T-helper 1 cell treated with Interleukin-12 subunit alpha and Interleukin-12 subunit beta and Interleukin-4 antibody, amounts not matched to agents 30 μg/mL and 1 μg/mL, for 36 hours (primary cell): ENCODE data around the gene RASGRF1.

Source experiments
- H3K27ac Mint-ChIP-seq: one replicate; pipeline ENCODE4 v1.8.0; 2021; ENCODE audit warnings: mild to moderate bottlenecking, mixed read lengths
- H3K27me3 Mint-ChIP-seq: one replicate; pipeline ENCODE4 v1.8.0; 2021; ENCODE audit warnings: low read depth, mixed read lengths
- H3K36me3 Mint-ChIP-seq: one replicate; pipeline ENCODE4 v1.8.0; 2021; ENCODE audit warnings: low read depth, mixed read lengths
- H3K4me1 Mint-ChIP-seq: one replicate; pipeline ENCODE4 v1.8.0; 2021; ENCODE audit warnings: low read depth, mixed read lengths
- H3K4me3 Mint-ChIP-seq: one replicate; pipeline ENCODE4 v1.8.0; 2021; ENCODE audit warnings: mild to moderate bottlenecking, moderate library complexity, mixed read lengths
- H3K9me3 Mint-ChIP-seq: one replicate; pipeline ENCODE4 v1.8.0; 2021; ENCODE audit warnings: mixed read lengths

RASGRF1 gene

DNA sequence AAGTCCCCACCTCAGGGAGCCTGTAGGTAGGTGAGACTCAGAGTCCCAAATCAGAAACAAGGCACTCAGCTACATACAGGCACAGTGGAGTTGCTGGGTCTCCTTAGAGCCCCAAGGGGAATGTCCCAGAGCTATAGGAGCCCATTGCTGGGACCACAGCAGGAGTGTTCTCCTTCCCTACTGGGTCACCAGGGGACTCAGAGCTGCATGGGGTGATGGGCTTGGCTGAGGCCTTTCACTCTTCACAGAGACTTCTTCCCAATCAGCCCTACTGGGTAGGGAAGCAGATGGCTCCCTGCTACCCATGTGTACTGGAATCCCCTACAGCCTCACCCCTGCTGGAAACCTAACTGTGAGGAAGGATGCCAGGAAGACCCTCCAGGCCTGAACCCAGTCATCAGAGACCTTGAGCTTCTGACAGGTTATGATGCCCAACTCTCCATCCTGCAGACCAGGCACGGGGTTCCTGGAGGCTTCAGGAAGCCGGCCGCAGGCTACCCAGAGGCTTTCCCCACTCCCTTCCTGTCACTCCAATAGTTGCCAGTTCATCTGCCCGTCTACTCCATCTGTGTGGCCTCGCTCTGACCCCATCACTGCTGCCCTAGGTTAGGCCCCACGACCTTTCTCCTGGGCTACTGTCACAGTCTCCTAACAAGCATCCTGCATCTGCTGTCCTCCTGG lies 24.0 kb downstream of the RASGRF1 start:
- H3K27me3 Mint-ChIP-seq, result no peaks in the 10 kb centered on the region
- H3K4me1 Mint-ChIP-seq, result no peaks in the 10 kb centered on the region
- no peak overlapping the region for H3K27ac Mint-ChIP-seq
- H3K4me3 Mint-ChIP-seq, result no peak overlapping the region
- no peaks in the 10 kb centered on the region for H3K9me3 Mint-ChIP-seq
- H3K36me3 Mint-ChIP-seq, result no peaks in the 10 kb centered on the region

DNA sequence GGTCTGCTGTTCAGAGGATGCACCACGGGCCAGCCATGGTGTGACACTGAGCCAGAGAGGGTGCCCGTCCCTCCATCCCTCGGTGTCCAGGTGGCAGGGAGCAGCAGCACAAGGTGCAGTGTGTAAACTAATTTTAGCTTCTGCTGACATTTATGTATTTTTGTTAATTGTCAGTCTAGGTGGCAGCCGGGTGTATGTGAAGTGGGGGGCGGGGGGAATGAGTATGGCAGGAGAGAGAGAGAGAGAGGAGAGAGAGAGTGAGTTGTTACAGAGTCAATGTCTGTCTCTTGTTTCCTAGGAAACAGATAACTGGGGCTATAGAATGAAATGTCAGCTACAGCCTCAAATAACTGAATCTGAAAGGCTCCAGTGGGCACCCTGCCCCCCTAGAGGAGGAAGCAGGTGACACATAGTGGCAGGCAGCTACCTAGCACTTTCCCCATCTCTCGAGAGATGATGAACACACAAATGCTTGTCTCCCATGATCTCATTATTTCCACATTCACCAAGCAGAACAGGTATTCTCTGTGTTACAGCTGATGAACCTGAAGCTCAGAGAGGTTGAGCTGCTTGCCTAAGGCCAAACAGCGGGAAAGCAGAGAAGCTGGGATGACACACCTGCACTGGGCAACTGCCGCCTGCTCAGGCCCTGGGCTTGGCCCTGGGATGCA lies 24.7 kb downstream of the RASGRF1 start:
- H3K36me3 Mint-ChIP-seq, result no peaks in the 10 kb centered on the region
- no peak overlapping the region for H3K27ac Mint-ChIP-seq
- no peaks in the 10 kb centered on the region for H3K27me3 Mint-ChIP-seq
- H3K4me1 Mint-ChIP-seq, result no peaks in the 10 kb centered on the region
- no peaks in the 10 kb centered on the region for H3K9me3 Mint-ChIP-seq
- no peak overlapping the region for H3K4me3 Mint-ChIP-seq

DNA sequence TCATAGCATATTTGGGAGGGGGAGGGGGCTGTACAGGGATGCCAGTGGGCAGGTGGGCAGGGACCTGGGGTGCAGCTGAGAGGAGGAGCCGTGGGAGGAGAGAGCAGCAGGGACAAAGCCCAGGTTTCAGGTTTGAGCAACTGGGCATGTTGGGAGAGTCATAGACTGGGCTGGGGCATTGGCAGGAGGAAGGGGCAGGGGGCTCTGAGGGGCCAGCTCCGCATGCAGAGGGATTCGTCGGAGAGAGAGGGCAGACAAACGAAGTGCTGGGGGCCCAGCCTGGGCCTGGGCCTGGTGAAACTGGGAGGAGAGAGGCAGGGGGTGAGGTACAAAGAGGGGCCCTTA lies 25.2 kb downstream of the RASGRF1 start:
- Mint-ChIP-seq H3K4me3 (no peak overlapping the region), H3K9me3 (no peaks in the 10 kb centered on the region), H3K27ac (no peak overlapping the region), H3K4me1 (no peaks in the 10 kb centered on the region), H3K27me3 (no peaks in the 10 kb centered on the region), H3K36me3 (no peaks in the 10 kb centered on the region)

DNA sequence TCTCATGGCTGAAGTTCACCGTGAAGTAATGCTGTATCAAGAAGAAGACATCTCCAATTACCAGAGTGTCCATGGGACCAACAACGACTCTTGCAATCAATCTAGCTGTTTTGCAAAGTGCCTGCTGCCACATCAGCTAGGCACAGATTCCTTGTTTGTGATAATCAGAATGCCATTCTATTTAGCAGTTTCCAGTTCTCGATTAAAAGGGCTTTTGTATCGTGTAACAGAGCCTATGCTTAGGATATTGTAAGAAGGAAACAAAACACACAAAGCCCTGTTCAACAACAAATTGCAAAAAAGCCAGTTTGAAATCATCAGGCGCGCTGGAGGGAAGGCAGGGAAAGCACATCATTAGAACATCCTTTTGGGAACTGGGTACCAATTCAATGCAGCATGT lies 26.1 kb downstream of the RASGRF1 start:
- Mint-ChIP-seq H3K27ac (no peak overlapping the region), H3K4me3 (no peak overlapping the region), H3K27me3 (no peaks in the 10 kb centered on the region), H3K4me1 (no peaks in the 10 kb centered on the region), H3K36me3 (no peaks in the 10 kb centered on the region), H3K9me3 (no peaks in the 10 kb centered on the region)

DNA sequence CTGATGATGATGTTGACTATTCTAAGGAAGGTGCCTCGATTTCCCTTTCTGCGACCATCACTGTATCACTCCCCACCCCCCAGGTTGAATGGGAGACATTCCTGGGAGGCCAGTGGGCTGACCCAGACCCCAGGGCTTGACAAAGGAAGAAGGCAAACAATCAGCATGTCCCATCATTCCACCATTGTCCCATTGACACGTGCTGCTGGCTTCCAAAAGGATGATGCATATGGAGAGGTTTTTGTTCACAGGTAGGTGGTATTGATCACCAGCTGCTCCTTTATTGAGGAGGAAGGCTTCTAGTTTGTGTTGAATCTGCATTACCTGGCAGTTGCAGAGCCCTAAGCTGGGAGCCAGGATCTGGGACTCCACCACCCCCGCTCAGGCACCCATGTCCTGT lies 30.4 kb downstream of the RASGRF1 start:
- peaks cover 7% of the 10 kb centered on the region for H3K27me3 Mint-ChIP-seq
- no peak overlapping the region for H3K27ac Mint-ChIP-seq
- H3K4me1 Mint-ChIP-seq, result no peaks in the 10 kb centered on the region
- H3K9me3 Mint-ChIP-seq, result no peaks in the 10 kb centered on the region
- H3K4me3 Mint-ChIP-seq, result no peak overlapping the region
- no peaks in the 10 kb centered on the region for H3K36me3 Mint-ChIP-seq

DNA sequence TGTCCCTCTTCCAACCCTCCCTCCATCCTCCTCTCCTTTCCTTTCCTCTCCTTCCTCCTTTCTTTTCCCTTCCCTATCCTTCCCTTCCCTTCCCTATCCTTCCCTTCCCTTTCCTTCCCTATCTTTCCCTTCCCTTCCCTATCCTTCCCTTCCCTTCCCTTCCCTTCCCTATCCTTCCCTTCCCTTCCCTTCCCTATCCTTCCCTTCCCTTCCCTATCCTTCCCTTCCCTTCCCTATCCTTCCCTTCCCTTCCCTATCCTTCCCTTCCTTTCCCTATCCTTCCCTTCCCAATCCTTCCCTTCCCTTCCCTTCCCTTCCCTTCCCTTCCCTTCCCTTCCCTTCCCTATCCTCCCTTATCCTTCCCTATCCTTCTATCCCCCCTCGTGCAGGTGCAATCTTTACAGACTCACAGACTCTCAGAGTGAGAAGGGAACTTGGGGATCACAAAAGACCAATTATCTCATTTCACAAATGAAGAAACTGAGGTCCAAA lies 31.5 kb downstream of the RASGRF1 start:
- no peak overlapping the region for H3K4me3 Mint-ChIP-seq
- no peak overlapping the region for H3K27ac Mint-ChIP-seq
- no peaks in the 10 kb centered on the region for H3K9me3 Mint-ChIP-seq
- peaks cover 7% of the 10 kb centered on the region for H3K27me3 Mint-ChIP-seq
- H3K36me3 Mint-ChIP-seq, result no peaks in the 10 kb centered on the region
- no peaks in the 10 kb centered on the region for H3K4me1 Mint-ChIP-seq

DNA sequence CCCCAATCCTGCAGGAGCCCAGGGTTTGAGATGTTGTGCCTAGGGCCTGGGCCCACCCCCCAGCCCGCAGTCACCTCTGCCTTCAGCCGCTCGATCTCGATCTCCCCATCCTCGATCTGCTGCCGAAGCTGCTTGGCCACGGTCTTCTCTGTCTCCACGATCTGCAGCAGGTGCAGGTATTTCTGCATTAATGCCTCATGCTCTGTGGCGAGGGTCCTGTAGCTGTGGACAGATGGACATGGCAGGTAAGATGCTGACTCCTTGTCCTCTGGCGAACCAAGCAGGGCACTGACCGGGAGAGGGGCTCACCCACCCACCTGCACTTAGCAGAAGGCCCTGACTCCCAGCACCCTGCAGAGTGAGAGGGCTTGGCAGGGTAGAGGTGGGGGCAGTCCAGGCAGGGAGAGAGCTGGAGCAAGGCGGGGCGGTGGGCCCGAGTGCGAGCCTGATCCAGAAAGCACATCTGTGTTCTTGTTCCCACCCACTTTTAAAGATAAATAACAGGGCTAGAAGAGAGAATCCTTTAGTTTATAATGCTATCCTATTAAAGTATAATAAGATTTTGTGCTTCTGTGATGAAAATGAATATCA lies 32.2 kb downstream of the RASGRF1 start:
- no peaks in the 10 kb centered on the region for H3K36me3 Mint-ChIP-seq
- H3K9me3 Mint-ChIP-seq, result no peaks in the 10 kb centered on the region
- no peak overlapping the region for H3K27ac Mint-ChIP-seq
- peaks cover 7% of the 10 kb centered on the region for H3K27me3 Mint-ChIP-seq
- H3K4me1 Mint-ChIP-seq, result no peaks in the 10 kb centered on the region
- no peak overlapping the region for H3K4me3 Mint-ChIP-seq

DNA sequence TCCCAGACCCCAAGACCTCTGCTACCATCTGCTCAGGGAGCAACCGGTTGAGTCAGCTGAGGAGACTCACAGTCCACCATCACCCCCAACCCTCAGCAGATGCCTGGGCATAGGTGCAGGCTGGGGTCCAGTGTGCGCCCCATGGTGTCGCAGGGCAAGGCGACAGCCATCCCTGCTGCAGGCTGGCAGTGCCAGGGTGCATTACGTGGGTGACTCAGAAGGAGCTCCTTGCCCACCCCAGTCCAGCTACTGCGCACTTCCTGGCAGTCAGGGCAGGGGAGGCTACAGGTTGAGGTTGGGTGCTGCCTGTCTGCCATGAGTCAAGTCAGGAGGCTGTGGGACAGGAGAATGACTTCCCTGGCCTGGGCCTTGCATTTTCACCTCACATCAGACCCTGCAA lies 33.5 kb downstream of the RASGRF1 start:
- H3K4me3 Mint-ChIP-seq, result no peak overlapping the region
- H3K9me3 Mint-ChIP-seq, result no peaks in the 10 kb centered on the region
- no peaks in the 10 kb centered on the region for H3K4me1 Mint-ChIP-seq
- H3K27me3 Mint-ChIP-seq, result peaks cover 11% of the 10 kb centered on the region
- no peaks in the 10 kb centered on the region for H3K36me3 Mint-ChIP-seq
- no peak overlapping the region for H3K27ac Mint-ChIP-seq

DNA sequence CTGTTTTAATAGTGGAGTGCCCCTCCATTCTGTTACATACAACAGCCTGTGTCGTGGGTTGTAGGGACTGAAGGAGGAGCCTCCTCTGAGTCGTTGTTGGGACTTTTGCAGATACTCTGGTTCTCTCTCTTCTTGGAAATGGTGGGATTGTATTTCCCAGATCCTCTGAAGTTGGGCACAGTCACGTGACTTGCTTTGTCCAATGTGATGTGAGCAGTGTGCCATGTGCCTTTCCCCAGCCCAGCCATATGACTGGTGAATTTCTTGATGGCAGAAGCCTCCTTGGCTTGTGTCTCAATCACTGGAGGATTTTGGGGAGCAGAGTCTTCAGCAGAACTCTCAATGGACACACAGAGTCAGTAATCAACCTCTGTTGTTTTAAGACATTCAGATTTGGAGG lies 36.2 kb downstream of the RASGRF1 start:
- H3K9me3 Mint-ChIP-seq, result no peaks in the 10 kb centered on the region
- H3K27ac Mint-ChIP-seq, result no peak overlapping the region
- H3K4me3 Mint-ChIP-seq, result no peak overlapping the region
- no peaks in the 10 kb centered on the region for H3K36me3 Mint-ChIP-seq
- peaks cover 11% of the 10 kb centered on the region for H3K27me3 Mint-ChIP-seq
- H3K4me1 Mint-ChIP-seq, result no peaks in the 10 kb centered on the region

DNA sequence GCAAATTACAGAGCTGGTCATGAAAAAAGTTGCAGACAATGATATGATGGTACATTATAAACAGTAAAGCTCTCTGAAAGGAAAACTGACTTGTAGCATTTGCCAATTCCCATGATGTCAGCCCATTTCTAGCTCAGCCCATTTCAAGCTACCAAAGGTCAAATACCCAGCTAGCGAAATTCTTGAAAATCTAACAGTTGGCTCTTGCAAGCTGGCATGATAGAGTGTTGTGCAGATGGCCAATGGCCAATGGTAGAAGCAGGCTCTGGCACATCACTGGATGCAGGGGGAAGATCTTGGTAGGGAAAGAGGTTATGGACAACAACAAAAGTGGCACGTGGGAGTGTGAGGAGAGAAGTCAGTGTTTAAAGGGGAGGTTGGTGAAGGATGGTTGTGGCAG lies 36.7 kb downstream of the RASGRF1 start:
- no peak overlapping the region for H3K27ac Mint-ChIP-seq
- H3K9me3 Mint-ChIP-seq, result no peaks in the 10 kb centered on the region
- no peaks in the 10 kb centered on the region for H3K4me1 Mint-ChIP-seq
- peaks cover 11% of the 10 kb centered on the region for H3K27me3 Mint-ChIP-seq
- no peak overlapping the region for H3K4me3 Mint-ChIP-seq
- H3K36me3 Mint-ChIP-seq, result no peaks in the 10 kb centered on the region

DNA sequence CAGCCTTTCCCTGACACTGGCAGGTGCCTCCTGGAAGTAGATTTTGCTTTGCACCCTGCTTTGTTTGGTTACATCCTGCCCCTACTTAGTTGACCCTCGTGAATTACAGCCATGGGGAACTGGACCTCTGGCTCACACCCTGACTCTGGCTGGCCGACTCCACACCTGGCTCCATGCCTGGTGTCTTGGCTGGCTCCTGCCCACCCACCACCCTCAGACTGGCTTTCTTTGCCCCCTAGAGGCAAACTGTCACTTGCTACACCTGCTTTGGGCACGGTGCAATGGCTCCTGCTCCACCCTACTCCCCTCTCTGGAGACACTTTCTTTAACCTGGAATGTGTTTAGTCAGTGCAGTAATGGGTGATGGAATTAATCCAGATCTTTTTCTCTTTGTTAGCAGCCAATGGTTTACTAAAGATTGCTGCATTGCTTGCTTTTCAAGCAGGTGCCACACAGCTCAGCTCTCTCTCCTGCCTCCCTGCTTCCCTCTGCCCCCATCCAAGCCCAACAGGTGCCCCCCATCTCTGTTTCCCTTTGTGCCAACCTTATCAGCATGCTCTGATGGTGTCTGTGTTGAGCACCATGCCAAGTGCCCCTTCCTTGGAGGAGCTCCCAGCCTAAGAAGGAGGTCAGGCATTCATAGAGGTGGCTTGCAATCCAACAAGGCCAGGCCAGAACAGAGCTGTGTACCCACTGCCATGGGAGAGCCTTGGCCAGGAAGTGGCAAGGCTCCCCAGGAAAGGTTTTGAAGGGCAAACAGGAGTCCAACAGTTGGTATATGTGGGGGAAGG lies 38.4 kb downstream of the RASGRF1 start:
- Mint-ChIP-seq H3K27ac (no peak overlapping the region), H3K4me1 (no peaks in the 10 kb centered on the region), H3K9me3 (no peaks in the 10 kb centered on the region), H3K27me3 (peaks cover 11% of the 10 kb centered on the region), H3K4me3 (no peak overlapping the region), H3K36me3 (no peaks in the 10 kb centered on the region)

DNA sequence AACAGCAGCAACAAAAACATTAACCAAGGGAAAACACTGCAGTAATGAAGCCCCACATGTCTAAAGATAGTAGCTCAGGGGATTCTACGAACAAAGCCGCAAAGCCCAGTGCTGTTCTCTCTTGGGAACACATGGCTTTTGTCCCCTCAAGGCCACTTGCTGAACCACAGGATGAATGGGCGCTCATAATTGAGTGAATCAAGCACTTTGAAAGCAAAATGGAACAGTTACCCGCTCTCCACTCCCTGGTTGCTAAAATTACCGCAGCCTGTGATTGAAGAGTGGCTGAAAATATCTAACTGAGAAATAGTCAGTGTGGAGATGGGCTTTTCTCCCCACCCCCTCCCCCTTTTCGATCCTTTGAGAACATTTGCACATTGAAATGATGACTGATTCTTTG lies 39.6 kb downstream of the RASGRF1 start:
- Mint-ChIP-seq H3K4me3 (no peak overlapping the region), H3K36me3 (no peaks in the 10 kb centered on the region), H3K4me1 (no peaks in the 10 kb centered on the region), H3K9me3 (no peaks in the 10 kb centered on the region), H3K27me3 (peaks cover 7% of the 10 kb centered on the region), H3K27ac (no peak overlapping the region)

DNA sequence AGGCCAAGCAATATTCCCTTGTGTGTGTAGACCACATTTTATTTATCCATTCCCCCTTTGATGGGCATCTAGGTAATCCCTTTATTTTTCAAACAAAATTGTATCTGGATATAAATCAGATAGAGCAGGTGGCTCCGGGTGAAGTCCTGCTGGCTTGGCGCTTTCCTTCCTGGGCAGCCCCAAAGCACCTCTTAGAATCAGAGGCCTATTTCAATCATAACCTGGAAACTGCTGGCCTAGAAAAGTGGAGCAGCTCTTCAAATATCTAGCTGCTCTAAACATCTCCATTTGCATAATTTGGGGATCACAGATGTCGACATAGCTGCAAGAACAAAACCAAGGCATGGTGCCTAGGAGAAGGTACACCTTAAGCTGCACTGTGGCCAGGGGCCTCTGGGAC lies 40.2 kb downstream of the RASGRF1 start:
- H3K27ac Mint-ChIP-seq, result no peak overlapping the region
- H3K9me3 Mint-ChIP-seq, result no peaks in the 10 kb centered on the region
- no peaks in the 10 kb centered on the region for H3K4me1 Mint-ChIP-seq
- H3K36me3 Mint-ChIP-seq, result no peaks in the 10 kb centered on the region
- H3K27me3 Mint-ChIP-seq, result peaks cover 7% of the 10 kb centered on the region
- no peak overlapping the region for H3K4me3 Mint-ChIP-seq

DNA sequence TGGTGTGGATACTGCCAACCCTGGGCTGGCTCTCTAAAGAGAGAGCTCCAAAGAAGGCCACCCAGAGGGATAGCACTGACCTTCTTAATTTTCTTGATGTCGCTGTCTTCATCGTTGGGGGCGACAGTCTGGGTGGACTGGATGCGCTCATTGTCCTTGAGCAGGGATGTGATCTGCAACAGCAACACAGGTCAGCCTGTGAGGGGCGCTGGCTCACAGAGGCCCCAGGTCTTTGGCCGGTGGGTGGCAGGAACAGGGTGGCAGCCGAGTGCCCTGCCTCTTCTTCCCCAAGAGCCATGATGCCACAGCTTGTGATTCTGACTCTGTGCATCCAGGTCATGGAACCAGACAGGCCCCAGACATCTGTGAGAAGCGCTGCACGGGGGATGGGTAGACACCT lies 41.2 kb downstream of the RASGRF1 start:
- Mint-ChIP-seq H3K36me3 (no peaks in the 10 kb centered on the region), H3K27me3 (peaks cover 8% of the 10 kb centered on the region), H3K27ac (no peak overlapping the region), H3K4me1 (no peaks in the 10 kb centered on the region), H3K4me3 (no peak overlapping the region), H3K9me3 (no peaks in the 10 kb centered on the region)
